VCaP (cell line): ENCODE measurements around the gene EIF6.

Experiments used
- H3K27ac ChIP-seq: fragments of 450-650 bp; 2 replicates; pipeline ENCODE4 v1.5.1; 2017
- TF ChIP-seq, protein P1 (sequence below): fragments of 450-650 bp; conservative IDR thresholded peaks from 2 replicates; pipeline ENCODE4 v1.5.1; 2017; ENCODE audit warnings: mild to moderate bottlenecking, moderate library complexity

The EIF6 gene

DNA sequence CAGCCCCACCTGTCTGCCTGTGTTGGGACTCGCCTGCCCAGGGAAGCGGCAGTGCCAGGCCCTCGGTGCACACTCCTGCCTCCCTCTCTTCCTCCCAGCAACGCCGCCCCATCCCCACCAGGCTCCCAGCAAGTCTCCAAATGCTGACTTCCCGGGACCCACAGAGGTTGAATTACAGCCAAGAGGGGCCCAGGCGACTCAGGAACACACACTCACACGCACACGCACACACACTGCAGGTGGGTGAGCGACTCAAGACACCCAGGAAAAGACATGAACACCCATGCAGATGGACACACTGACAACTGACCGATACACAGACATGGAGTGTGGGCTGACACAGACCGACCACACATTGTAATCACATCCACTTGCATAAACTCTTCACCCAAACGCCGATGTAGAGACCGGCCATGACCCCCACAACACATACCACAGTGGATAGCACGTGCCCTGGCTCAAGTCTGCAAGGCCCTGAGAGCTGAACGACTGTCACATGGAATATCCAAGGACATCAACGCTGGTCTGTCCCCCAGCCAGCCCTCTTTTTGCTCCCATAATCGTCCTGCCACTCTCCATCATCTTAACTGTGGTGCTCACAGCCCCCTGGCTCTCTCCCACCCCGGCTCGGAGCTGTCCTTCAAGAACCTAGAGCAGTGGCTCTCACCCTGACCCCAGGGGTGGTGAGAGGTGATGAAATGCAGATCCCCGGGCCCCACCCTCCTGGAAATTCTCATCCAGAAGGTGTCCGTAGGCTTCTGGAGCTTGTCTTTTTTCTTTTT is 8.1 kb upstream of the EIF6 start:
- TF ChIP-seq, protein P1, sequence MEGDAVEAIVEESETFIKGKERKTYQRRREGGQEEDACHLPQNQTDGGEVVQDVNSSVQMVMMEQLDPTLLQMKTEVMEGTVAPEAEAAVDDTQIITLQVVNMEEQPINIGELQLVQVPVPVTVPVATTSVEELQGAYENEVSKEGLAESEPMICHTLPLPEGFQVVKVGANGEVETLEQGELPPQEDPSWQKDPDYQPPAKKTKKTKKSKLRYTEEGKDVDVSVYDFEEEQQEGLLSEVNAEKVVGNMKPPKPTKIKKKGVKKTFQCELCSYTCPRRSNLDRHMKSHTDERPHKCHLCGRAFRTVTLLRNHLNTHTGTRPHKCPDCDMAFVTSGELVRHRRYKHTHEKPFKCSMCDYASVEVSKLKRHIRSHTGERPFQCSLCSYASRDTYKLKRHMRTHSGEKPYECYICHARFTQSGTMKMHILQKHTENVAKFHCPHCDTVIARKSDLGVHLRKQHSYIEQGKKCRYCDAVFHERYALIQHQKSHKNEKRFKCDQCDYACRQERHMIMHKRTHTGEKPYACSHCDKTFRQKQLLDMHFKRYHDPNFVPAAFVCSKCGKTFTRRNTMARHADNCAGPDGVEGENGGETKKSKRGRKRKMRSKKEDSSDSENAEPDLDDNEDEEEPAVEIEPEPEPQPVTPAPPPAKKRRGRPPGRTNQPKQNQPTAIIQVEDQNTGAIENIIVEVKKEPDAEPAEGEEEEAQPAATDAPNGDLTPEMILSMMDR = no peak
- no peak overlapping the region for H3K27ac ChIP-seq

DNA sequence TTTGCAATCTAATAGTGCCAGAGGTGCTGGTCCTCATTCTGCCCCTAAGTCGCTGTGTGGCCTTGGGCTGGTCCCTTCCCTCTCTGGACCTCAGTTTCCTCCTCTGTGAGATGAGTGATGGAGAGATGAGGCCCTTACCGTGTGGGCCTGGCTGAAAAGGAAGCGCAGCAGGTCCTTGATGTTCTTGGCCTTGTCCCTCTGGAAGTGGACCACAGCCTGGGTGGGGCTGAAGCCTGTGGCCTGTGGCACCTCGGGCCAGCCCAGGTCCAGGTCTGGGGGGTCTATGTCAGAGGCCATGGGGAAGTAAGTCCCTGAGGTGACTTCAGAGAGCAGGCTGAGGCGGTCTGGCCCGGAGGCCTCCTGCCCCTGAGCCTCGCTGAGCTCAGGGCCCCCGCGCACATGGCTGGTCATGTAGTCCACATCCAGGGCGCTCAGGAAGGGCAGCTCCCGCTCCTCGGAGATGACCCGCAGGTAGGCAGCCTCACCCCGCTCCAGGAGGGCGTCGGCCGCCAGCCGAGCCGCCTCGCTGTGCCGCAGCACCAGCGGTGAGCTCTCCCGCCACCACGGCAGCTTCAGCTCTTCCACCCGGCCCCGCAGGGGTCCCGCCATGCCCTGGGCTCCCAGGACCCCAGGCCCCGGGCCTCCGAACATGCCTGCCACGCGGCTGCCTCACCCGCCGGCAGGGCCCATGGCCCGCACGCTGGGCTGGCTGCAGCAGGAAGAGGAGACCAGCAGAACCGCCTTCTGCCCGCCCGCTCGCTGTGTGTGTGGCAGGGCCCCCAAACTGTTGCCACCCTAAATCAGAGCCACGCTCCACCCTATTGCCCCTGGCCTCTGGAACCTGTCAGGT is 7.3 kb upstream of the EIF6 start, which contains the start of gene FAM83C:
Gene FAM83C, minus strand, starts transcription at position 772 of the 850 bp plus-strand sequence. Its CDS starts 121 bp downstream, at position 651.
- H3K27ac ChIP-seq = no peak within 1 kb of the TSS
- TF ChIP-seq, protein P1 = no peak

DNA sequence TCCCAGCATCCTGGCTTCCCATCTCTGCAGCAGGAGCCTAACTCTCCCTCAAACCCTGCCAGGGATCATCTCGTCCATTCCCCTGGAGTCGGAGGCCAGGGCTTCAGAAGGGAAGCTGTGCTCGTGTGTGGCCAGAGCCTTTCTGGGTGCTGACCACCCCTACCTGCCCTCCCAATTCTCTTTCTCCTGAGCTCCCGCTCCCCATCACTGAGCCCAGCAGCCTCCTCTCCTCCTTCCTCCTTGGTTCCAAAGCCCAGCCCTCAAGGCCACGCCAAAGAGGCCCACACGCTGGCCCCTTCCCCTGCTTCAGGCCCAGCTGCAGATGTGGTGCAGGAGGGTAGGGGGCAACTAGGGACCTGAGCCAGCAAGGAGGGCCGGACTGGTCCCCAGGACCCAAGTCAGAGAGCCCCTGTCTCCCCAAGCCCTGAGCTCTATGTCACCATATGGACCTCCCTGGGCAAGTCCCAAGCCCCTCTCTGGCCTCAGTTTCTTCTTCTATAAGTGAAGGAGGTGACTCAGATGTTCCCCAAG is 6.4 kb upstream of the EIF6 start:
- H3K27ac ChIP-seq = no peak overlapping the region
- TF ChIP-seq, protein P1 = no peak

DNA sequence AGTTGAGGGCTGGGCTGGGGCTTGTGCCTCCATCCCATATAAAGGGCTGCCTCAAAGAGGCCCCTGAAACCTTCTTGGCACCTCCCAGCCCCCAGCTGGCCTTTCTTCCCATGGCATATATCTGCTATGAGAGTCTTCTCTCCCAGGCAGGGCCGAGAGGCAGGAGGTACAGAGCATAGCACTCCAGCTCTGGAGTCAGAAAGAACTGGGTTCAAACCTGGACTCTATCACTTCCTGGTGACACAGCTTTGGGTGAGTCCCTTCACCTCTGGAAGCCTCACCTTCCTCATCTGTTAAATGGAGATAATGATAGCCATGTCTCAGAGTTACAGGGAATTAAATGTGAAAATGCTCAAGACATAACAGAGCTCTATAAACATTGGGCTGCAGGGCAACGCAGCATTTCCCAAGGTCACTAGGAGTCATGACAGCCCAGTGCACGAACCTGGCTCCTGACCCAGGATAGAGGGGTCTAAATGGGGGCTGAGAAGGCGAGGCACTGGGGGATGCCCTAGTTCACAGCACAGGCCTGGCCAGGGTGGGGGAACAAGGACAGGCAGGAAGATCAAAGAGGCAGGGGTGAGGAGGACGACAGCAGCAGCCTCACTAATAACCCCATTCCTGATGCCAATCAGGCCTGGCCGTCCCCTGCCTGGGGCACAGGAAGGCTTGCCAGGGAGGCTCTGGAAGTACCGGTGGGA is 5.8 kb upstream of the EIF6 start:
- TF ChIP-seq, protein P1 = no peak
- no peak overlapping the region for H3K27ac ChIP-seq

DNA sequence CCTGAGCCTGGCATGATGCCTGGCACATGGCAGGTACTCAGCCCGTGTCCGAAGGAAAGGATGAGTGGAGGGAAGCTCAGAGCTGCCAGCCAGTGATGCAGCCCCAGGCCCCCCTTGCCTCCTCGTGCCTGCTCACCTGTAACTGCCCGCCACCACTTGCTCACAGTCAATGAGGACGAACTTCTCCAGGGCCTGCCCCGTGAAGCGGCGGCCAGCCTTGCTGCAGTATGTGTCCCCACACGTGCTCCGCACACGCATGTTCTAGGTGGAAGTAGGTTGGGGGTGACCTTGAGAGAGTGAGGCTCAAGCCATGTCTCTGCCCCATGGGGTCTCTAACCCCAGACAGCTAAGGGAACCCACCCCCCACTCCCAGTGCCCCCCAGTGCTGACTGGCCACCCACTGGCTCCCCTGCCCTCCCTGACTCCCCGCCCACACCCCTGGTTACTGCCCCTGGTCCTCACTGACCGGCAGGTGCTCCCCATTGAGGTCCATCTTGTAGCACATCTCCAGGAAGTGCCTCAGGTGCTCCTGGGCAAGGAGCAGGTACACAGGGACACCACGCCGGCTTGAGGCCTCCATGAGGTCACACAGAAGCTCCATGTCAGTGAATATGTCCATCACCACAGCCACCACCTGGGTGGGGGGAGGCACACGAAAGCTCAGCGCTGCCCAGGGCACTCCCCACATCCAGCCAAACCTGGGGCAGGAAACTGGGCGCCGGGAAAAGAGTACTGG is 3.9 kb upstream of the EIF6 start:
- no peak overlapping the region for H3K27ac ChIP-seq
- TF ChIP-seq, protein P1 = no peak

DNA sequence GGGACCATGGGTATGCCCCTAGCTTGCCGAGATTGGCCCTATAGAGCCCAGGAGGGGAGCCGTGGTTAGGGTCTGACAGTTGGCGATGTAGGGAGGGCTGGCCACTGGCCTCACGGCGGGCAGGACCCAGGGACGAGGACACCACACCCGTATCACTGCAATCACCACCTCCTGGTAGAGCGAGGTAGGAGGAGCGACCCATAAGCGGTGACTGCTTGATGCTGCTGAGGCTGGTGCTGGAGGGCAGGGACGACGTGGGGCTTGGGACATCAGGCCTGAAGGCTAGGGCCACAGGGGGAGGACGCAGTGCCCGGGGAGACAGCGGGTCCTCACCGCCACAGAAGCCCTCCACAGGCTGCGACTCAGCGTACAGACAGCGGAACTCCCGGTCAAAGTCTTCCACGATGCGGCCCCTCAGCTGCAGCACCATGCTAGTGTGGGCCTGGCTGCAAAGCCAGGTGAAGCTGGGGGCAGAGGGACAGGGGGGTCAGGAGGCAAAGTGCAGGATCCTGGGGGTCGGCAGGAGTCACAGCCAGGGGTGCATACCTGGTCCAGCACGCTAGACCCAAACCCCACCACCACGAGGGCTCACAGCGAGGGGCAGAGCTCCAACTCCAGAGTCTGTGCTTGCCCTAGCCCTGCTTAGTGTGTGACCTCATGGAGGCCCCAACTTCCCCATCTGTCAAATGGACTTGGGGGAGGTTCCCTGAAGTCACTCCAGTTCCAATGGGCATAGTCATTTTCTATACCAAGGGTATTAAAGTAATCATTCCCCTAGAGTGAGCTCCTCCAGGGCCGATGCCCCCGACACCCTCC is 3.1 kb upstream of the EIF6 start:
- TF ChIP-seq, protein P1 = no peak
- no peak overlapping the region for H3K27ac ChIP-seq
